ENCODE data around the gene FLT4. TPM values are rescaled to one million over a fixed set of nuclear protein-coding genes. Genes with fewer than 3 reads are reported as not detected.

The FLT4 gene
- total and polyA plus RNA-seq, 9 of the 15 experiments (the other 6 are each of a cell fraction or from before 2014, with no cell fraction given), result 0.01 to 0.42 (median 0.14) TPM; not detected in 2

DNA sequence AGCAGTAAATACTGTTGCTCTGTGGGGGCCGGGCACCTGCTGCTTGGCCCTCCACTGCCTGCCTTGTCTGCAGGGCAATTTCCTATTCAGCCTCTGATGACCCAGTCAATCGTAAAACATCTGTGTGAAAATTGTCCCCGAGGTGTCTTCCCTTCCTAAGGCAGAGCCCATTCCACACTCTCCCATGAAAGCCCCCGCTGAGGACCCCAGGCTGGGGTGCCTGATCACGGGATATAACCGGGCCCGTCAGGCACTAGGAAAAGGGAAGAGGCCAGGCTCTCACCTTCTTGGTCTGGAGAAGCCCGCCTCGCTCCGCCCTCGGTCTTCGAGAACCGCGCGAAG, 30.9 kb downstream of the FLT4 start:
- Histone ChIP-seq H3K4me3 (no peak overlapping the region), H3K27me3 (ENCODE audit: control insufficient read depth in 2 of 2, insufficient read depth in 2 of 2, low read length in 2 of 2) (peaks cover 16 to 56% of the 10 kb centered on the region in 2 experiments), H3K9ac (ENCODE audit: insufficient read depth in 1 of 2, low read depth in 2 of 2, low read length in 2 of 2) (no peak overlapping the region), H3K9me1 (ENCODE audit: control insufficient read depth, insufficient read depth, low read length) (no peaks in the 10 kb centered on the region), H3K36me3 (ENCODE audit: control insufficient read depth, insufficient read depth, low read length) (no peaks in the 10 kb centered on the region), H3K27ac (ENCODE audit: extremely low read depth, low read depth, low read length) (no peak overlapping the region), H3K79me2 (ENCODE audit: control insufficient read depth, insufficient read depth, low read length) (no peaks in the 10 kb centered on the region), H4K20me1 (replicated peaks; ENCODE audit: control insufficient read depth, insufficient read depth, low read length) (0 out of 2 replicates have a peak, but pooled peaks cover 5% of the 10 kb centered on the region), H2AFZ (ENCODE audit: low read depth, low read length) (no peak overlapping the region), H3K4me1 (replicated peaks in 1 of 2; ENCODE audit: control insufficient read depth in 2 of 2, insufficient read depth in 2 of 2, low read length in 2 of 2) (peaks cover 0 to 28% of the 10 kb centered on the region in 2 experiments; a peak in 2 of 5 replicates), H3K9me3 (replicated peaks; ENCODE audit: control insufficient read depth, insufficient read depth, low read depth, low read length) (no peaks in the 10 kb centered on the region), H3K4me2 (ENCODE audit: insufficient read depth, low read length) (no peak overlapping the region)
- intact Hi-C loops (cut with micrococcal nuclease) (no loop called here), in situ Hi-C loops (cut with MboI) (no loop called here)
- POLR2A ChIA-PET, result no interaction called here
- ATAC-seq, result no peak
- WGBS (ENCODE audit: insufficient coverage, low coverage, missing lambda C conversion rate), result 56% methylated on average over 15 of the region's 15 CpGs
- BruUV-seq (replicated peaks), result no TSS peak
- no peak for DNase-seq (ENCODE audit: extremely low read depth in 1 of 4, low spot score in 3 of 4)
- CTCF ChIA-PET (ENCODE audit: low intra/inter-chr PET ratio), result no interaction called here
- FAIRE-seq, result no peak
- no peak for TF ChIP-seq RAD21 (CRISPR knock-in tag; conservative IDR thresholded peaks at IDR 0.05 in 1 of 2, IDR thresholded peaks at IDR 0.05 in 1 of 2)
- TF ChIP-seq CBX3 (IDR thresholded peaks at IDR 0.05; ENCODE audit: borderline replicate concordance in 1 of 2, low read length in 2 of 2), result no peak
- no peak for TF ChIP-seq GATAD2B (IDR thresholded peaks at IDR 0.05; ENCODE audit: borderline replicate concordance)
- TF ChIP-seq ZBTB2 (IDR thresholded peaks at IDR 0.05), result no peak
- no peak for TF ChIP-seq HSF4 (CRISPR knock-in tag; IDR thresholded peaks at IDR 0.05; ENCODE audit: borderline replicate concordance)
- no peak for TF ChIP-seq BCOR (IDR thresholded peaks at IDR 0.05)
- no peak for TF ChIP-seq STAT5B (CRISPR knock-in tag; IDR thresholded peaks at IDR 0.05)
- no peak for TF ChIP-seq ZNF239 (CRISPR knock-in tag; IDR thresholded peaks at IDR 0.05)
- no peak for TF ChIP-seq ETS2 (tag; IDR thresholded peaks at IDR 0.05; ENCODE audit: borderline replicate concordance, poor library complexity, severe bottlenecking)
- no peak for TF ChIP-seq CBFA2T3 (IDR thresholded peaks at IDR 0.05)
- no peak for TF ChIP-seq TFAP4 (CRISPR knock-in tag; IDR thresholded peaks at IDR 0.05; ENCODE audit: borderline replicate concordance)
- TF ChIP-seq ARID3B (CRISPR knock-in tag; IDR thresholded peaks at IDR 0.05; ENCODE audit: borderline replicate concordance), result no peak
- TF ChIP-seq ZNF449 (CRISPR knock-in tag; IDR thresholded peaks at IDR 0.05), result no peak
- TF ChIP-seq, protein P1, sequence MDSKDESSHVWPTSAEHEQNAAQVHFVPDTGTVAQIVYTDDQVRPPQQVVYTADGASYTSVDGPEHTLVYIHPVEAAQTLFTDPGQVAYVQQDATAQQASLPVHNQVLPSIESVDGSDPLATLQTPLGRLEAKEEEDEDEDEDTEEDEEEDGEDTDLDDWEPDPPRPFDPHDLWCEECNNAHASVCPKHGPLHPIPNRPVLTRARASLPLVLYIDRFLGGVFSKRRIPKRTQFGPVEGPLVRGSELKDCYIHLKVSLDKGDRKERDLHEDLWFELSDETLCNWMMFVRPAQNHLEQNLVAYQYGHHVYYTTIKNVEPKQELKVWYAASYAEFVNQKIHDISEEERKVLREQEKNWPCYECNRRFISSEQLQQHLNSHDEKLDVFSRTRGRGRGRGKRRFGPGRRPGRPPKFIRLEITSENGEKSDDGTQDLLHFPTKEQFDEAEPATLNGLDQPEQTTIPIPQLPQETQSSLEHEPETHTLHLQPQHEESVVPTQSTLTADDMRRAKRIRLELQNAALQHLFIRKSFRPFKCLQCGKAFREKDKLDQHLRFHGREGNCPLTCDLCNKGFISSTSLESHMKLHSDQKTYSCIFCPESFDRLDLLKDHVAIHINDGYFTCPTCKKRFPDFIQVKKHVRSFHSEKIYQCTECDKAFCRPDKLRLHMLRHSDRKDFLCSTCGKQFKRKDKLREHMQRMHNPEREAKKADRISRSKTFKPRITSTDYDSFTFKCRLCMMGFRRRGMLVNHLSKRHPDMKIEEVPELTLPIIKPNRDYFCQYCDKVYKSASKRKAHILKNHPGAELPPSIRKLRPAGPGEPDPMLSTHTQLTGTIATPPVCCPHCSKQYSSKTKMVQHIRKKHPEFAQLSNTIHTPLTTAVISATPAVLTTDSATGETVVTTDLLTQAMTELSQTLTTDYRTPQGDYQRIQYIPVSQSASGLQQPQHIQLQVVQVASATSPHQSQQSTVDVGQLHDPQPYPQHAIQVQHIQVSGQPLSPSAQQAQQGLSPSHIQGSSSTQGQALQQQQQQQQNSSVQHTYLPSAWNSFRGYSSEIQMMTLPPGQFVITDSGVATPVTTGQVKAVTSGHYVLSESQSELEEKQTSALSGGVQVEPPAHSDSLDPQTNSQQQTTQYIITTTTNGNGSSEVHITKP (IDR thresholded peaks at IDR 0.05; ENCODE audit: partially characterized antibody), result no peak
